Vagina (tissue), 2 donors: ENCODE measurements around the gene SLAMF6. TPM values are rescaled to one million over a fixed set of nuclear protein-coding genes. Genes with fewer than 3 reads are reported as not detected.
"Not testable (repeated sequence)": the region's sequence is repeated elsewhere in the genome, so short reads cannot be mapped to it uniquely, and the experiment has no call there.

Experiments
- DNase-seq, 2 donors: peaks; one replicate each; pipeline ENCODE4 v3.0.0-alpha.2; 2017; ENCODE audit errors: extremely low spot score in 2 of 2
- H3K27ac ChIP-seq: fragments of 200-600 bp; sonication (generic); one replicate; pipeline ENCODE4 v1.5.1; 2019
- H3K27me3 ChIP-seq: fragments of 200-600 bp; sonication (generic); one replicate; pipeline ENCODE4 v1.5.1; 2019
- H3K36me3 ChIP-seq, 2 donors: fragments of 200-600 bp; sonication (generic); one replicate each; pipeline ENCODE4 v1.5.1; 2017 to 2019
- H3K4me1 ChIP-seq: fragments of 200-600 bp; sonication (generic); one replicate; pipeline ENCODE4 v1.5.1; 2019
- H3K4me3 ChIP-seq, 2 donors: fragments of 200-600 bp; sonication (generic); 1 replicate in 1 of 2; 2 replicates in 1 of 2; pipeline ENCODE4 v1.5.1; 2016 to 2019
- H3K9me3 ChIP-seq: fragments of 200-600 bp; sonication (generic); one replicate; pipeline ENCODE4 v1.5.1; 2019
- POLR2A ChIP-seq, 2 donors: fragments of 450-650 bp; IDR thresholded peaks; one replicate each; pipeline ENCODE4 v1.6.1; 2017; ENCODE audit warnings: antibody characterized with exemption in 2 of 2, mild to moderate bottlenecking in 2 of 2, moderate library complexity in 2 of 2
- POLR2AphosphoS5 ChIP-seq, 2 donors: sonication (generic); formaldehyde crosslinking; IDR thresholded peaks; one replicate each; pipeline ENCODE4 v1.9.0; 2017; ENCODE audit warnings: antibody characterized with exemption in 2 of 2, mild to moderate bottlenecking in 2 of 2, low read depth in 1 of 2; ENCODE audit not compliant: insufficient read depth in 1 of 2
- intact Hi-C: fragments of 100-400 bp; cut with DNase I; formaldehyde crosslinking; loops from one replicate; pipeline ENCODE4 v1.15.1; 2023
- total RNA-seq: library from RNA; depleted of rRNA; stranded (reverse); fragments of >200 nt; gene quantifications from one replicate; pipeline ENCODE4 v1.2.3, GENCODE V29; 2016
- TF ChIP-seq, protein P1 (sequence below), 3 experiments: fragments of 450-650 bp in 2 of 3; fragments of 200-600 bp in 1 of 3; sonication (generic) in 1 of 3; IDR thresholded peaks; one replicate each; pipeline ENCODE4 v1.5.1; 2017 to 2019; ENCODE audit warnings: antibody characterized with exemption in 3 of 3, mild to moderate bottlenecking in 2 of 3, moderate library complexity in 2 of 3

SLAMF6 gene
- total RNA-seq, 1 donor from 2014 or later = 8.6 TPM

DNA sequence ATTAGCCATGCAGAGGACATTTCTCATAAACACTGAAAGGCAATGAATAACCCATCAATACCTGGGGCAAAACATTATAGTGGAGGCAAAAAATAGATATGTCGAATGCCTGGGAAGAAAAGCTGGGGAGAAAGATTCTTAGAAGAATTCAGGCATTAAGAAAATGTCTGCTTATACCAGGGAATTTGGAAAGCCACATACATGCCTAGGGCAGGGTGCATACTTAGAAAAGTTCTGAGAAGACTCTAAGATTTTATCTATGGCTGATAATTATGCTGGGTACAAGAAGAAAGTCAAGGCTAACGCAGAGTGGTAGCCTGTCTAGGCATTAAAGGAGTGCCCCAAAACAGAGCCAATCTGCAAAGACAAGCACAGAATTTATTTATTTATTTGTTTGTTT is 18.4 kb downstream of the SLAMF6 start:
- TF ChIP-seq, protein P1, sequence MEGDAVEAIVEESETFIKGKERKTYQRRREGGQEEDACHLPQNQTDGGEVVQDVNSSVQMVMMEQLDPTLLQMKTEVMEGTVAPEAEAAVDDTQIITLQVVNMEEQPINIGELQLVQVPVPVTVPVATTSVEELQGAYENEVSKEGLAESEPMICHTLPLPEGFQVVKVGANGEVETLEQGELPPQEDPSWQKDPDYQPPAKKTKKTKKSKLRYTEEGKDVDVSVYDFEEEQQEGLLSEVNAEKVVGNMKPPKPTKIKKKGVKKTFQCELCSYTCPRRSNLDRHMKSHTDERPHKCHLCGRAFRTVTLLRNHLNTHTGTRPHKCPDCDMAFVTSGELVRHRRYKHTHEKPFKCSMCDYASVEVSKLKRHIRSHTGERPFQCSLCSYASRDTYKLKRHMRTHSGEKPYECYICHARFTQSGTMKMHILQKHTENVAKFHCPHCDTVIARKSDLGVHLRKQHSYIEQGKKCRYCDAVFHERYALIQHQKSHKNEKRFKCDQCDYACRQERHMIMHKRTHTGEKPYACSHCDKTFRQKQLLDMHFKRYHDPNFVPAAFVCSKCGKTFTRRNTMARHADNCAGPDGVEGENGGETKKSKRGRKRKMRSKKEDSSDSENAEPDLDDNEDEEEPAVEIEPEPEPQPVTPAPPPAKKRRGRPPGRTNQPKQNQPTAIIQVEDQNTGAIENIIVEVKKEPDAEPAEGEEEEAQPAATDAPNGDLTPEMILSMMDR (IDR thresholded peaks at IDR 0.05) = no peak
- TF ChIP-seq POLR2AphosphoS5 (IDR thresholded peaks at IDR 0.05; ENCODE audit: insufficient read depth in 1 of 2, low read depth in 1 of 2) (no peak), POLR2A (IDR thresholded peaks at IDR 0.05) (no peak)
- H3K4me3 ChIP-seq = no peak overlapping the region
- H3K27ac ChIP-seq = no peak overlapping the region
- peaks cover 5% of the 10 kb centered on the region for H3K9me3 ChIP-seq
- H3K27me3 ChIP-seq = no peaks in the 10 kb centered on the region
- no peaks in the 10 kb centered on the region for H3K4me1 ChIP-seq
- no peaks in the 10 kb centered on the region for H3K36me3 ChIP-seq
- no peak for DNase-seq
- intact Hi-C loops = no loop called here

DNA sequence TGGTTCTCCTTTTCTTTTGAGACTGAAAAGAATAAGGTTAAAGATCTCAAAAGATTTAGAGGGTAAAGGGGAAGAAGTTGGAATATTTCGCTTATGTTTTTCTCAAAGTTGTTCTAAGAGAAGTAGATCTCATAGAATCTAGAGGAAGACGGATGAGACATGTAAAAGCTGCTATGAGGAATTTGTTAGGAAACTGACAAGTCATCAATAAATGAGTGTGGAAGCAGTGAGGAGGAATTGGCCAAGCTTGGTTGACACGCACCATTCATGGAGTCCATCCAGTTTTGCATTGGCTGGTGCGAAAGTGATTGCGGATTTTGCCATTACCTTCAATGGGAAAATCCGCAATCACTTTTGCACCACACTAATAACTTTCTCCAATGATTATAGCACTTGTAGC is 20.0 kb downstream of the SLAMF6 start:
- H3K4me1 ChIP-seq = no peaks in the 10 kb centered on the region
- intact Hi-C loops = no loop called here
- no peaks in the 10 kb centered on the region for H3K27me3 ChIP-seq
- H3K9me3 ChIP-seq = peaks cover 5% of the 10 kb centered on the region
- DNase-seq = no peak
- TF ChIP-seq, protein P1 (IDR thresholded peaks at IDR 0.05) = no peak
- TF ChIP-seq POLR2AphosphoS5 (IDR thresholded peaks at IDR 0.05; ENCODE audit: insufficient read depth in 1 of 2, low read depth in 1 of 2) = no peak
- TF ChIP-seq POLR2A (IDR thresholded peaks at IDR 0.05) = no peak
- no peak overlapping the region for H3K27ac ChIP-seq
- H3K4me3 ChIP-seq = no peak overlapping the region
- H3K36me3 ChIP-seq = no peaks in the 10 kb centered on the region

DNA sequence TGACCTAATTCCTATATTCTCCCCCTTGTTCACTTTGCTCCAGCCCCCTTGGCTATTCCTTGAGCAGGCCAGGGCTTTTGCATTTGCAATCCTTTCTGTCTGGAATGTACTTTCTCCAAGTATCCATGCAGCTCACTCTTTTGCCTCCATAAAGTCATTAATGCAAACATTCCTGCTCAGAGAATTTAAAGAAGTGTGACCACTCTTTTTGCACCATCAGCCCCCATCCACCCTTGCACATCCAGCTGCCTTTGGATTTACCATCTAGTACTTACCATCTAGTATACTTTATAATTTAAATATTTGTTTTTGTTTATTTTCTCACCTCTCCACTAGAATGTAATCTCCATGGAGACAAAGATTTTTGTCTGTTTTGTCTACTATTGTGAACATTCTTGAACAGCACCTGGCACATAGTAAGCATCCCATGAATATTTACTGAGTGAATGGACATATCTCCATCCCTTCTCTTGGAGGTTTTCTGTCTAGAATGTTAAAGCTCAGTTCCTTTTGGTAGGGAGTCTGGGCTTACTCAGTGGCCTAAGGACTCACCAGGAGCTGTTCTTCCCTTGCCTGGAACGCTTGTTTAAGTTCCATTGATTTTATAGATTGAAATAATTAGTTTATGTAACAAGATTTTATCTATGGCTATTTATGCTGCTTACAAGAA is 22.6 kb downstream of the SLAMF6 start:
- Histone ChIP-seq H3K4me3 (no peak overlapping the region), H3K27me3 (no peaks in the 10 kb centered on the region), H3K4me1 (no peaks in the 10 kb centered on the region), H3K27ac (no peak overlapping the region), H3K36me3 (no peaks in the 10 kb centered on the region), H3K9me3 (no peaks in the 10 kb centered on the region)
- intact Hi-C loops = no loop called here
- DNase-seq = no peak
- TF ChIP-seq POLR2AphosphoS5 (IDR thresholded peaks at IDR 0.05; ENCODE audit: insufficient read depth in 1 of 2, low read depth in 1 of 2) (no peak), POLR2A (IDR thresholded peaks at IDR 0.05) (no peak)
- TF ChIP-seq, protein P1 (IDR thresholded peaks at IDR 0.05) = no peak

DNA sequence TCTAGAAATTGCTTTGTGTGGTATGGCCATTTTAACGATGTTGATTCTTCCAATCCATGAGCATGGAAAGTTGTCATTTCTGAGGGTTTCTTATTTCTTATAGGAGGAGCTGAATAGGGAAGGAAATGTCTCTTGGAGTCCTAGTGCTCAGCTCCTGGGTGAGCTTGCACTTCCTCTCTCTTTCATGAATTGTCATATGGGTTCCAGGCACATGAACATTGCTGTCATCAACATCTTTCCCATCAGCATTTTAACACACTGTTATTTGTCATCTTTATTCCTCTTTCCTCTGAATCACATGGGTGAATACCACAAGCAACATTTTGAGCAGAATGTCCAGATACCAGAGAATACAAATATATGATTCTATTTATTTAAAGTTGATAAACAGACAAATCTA is 23.4 kb downstream of the SLAMF6 start:
- no peak for DNase-seq
- no peaks in the 10 kb centered on the region for H3K9me3 ChIP-seq

DNA sequence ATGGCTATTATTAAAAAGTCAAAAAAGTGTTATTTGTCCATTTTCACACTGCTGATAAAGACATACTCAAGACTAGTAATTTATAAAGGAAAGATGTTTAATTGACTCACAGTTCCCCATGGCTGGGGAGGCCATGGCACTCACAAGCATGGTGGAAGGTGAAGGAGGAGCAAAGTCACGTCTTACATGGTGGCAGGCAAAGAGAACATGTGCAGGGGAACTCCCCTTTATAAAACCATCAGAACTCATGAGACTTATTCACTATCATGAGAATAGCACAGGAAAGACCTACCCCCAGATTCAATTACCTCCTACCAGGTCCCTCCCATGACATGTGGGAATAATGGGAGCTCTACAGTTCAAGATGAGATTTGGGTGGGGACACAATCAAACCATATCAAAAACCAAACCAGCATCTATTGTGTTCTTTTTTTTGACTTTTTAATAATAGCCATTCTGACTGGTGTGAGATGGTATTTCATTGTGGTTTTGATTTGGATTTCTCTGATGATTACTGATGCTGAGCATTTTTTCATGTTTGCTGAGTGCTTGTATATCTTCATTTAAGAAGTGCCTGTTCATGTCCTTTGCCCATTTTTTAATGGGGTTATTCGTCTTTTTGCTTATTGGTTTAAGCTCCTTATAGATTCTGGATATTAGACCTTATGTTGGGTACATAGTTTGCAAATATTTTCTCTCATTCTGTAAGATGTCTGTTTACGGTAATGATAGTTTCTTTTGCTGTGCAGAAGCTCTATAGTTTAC is 24.6 kb downstream of the SLAMF6 start:
- H3K36me3 ChIP-seq, H3K4me1 ChIP-seq, intact Hi-C loops, H3K27ac ChIP-seq, H3K9me3 ChIP-seq, H3K27me3 ChIP-seq, DNase-seq, H3K4me3 ChIP-seq: not testable (repeated sequence)

More for the DNA sequence above, 23.4 kb downstream of the SLAMF6 start:
- Histone ChIP-seq H3K27me3 (no peaks in the 10 kb centered on the region), H3K4me3 (no peak overlapping the region), H3K36me3 (no peaks in the 10 kb centered on the region), H3K27ac (no peak overlapping the region), H3K4me1 (no peaks in the 10 kb centered on the region)
- intact Hi-C loops = no loop called here
- no peak for TF ChIP-seq POLR2A (IDR thresholded peaks at IDR 0.05)
- no peak for TF ChIP-seq POLR2AphosphoS5 (IDR thresholded peaks at IDR 0.05; ENCODE audit: insufficient read depth in 1 of 2, low read depth in 1 of 2)
- TF ChIP-seq, protein P1 (IDR thresholded peaks at IDR 0.05) = no peak
